ENCODE measurements around the gene DUXA. TPM values are rescaled to one million over a fixed set of nuclear protein-coding genes. Genes with fewer than 3 reads are reported as not detected.
A peak's percentile ranks its signal among the peaks of the same experiment; 100 is the strongest.
"Not testable (repeated sequence)": the region's sequence is repeated elsewhere in the genome, so short reads cannot be mapped to it uniquely, and the experiment has no call there.

DUXA gene
- total RNA-seq = not detected

- peaks cover 8% of the 10 kb centered on the region for H3K4me1 Mint-ChIP-seq (ENCODE audit: low read depth)
- H3K4me3 Mint-ChIP-seq = no peak within 1 kb of the TSS
- H3K36me3 Mint-ChIP-seq (ENCODE audit: low read depth) = peaks cover 3% of the 10 kb centered on the region
- peaks cover 7% of the 10 kb centered on the region for H3K9me3 Mint-ChIP-seq (ENCODE audit: insufficient read depth)
- no peaks in the 10 kb centered on the region for H3K27me3 Mint-ChIP-seq (ENCODE audit: low read depth)
- no peak for ATAC-seq
- no peak within 1 kb of the TSS for H3K27ac Mint-ChIP-seq
- CTCF ChIA-PET = no interaction called here
- no peak for DNase-seq
- POLR2A ChIA-PET = no interaction called here
These were observed at the start of gene DUXA for GRCh38 chr19:57167385-57167784. Gene DUXA, minus strand, starts transcription at chr19:57167485. Its CDS starts 42 bp downstream, at chr19:57167443.

GRCh38 chr19:57212109-57212508 is 44.8 kb upstream of the DUXA start:
- DNase-seq = no peak
- Mint-ChIP-seq H3K27ac (no peak overlapping the region), H3K4me3 (no peak overlapping the region), H3K36me3 (ENCODE audit: low read depth) (peaks cover 77% of the 10 kb centered on the region), H3K4me1 (ENCODE audit: low read depth) (no peaks in the 10 kb centered on the region), H3K27me3 (ENCODE audit: low read depth) (no peaks in the 10 kb centered on the region), H3K9me3 (ENCODE audit: insufficient read depth) (peaks cover 24% of the 10 kb centered on the region)
- no peak for ATAC-seq
- POLR2A ChIA-PET = no interaction called here
- CTCF ChIA-PET = no interaction called here

GRCh38 chr19:57210381-57210780 is 43.1 kb upstream of the DUXA start:
- Mint-ChIP-seq H3K9me3 (ENCODE audit: insufficient read depth) (peaks cover 21% of the 10 kb centered on the region), H3K4me3 (no peak overlapping the region), H3K27ac (no peak overlapping the region), H3K36me3 (ENCODE audit: low read depth) (peaks cover 78% of the 10 kb centered on the region), H3K4me1 (ENCODE audit: low read depth) (no peaks in the 10 kb centered on the region), H3K27me3 (ENCODE audit: low read depth) (no peaks in the 10 kb centered on the region)
- CTCF ChIA-PET = no interaction called here
- ATAC-seq (no peak), DNase-seq (no peak)
- POLR2A ChIA-PET = no interaction called here

- no peak for ATAC-seq
- peaks cover 86% of the 10 kb centered on the region for H3K36me3 Mint-ChIP-seq (ENCODE audit: low read depth)
- no peaks in the 10 kb centered on the region for H3K27me3 Mint-ChIP-seq (ENCODE audit: low read depth)
- H3K27ac Mint-ChIP-seq = no peak overlapping the region
- ChIA-PET CTCF (no interaction called here), POLR2A (no interaction called here)
- no peaks in the 10 kb centered on the region for H3K4me1 Mint-ChIP-seq (ENCODE audit: low read depth)
- no peak overlapping the region for H3K4me3 Mint-ChIP-seq
- peaks cover 17% of the 10 kb centered on the region for H3K9me3 Mint-ChIP-seq (ENCODE audit: insufficient read depth)
- no peak for DNase-seq
These were observed 34.9 kb upstream of the DUXA start for GRCh38 chr19:57202160-57202559.

GRCh38 chr19:57197874-57198273 is 30.6 kb upstream of the DUXA start:
- Mint-ChIP-seq H3K4me1 (ENCODE audit: low read depth) (peaks cover 11% of the 10 kb centered on the region), H3K9me3 (ENCODE audit: insufficient read depth) (peaks cover 13% of the 10 kb centered on the region), H3K36me3 (ENCODE audit: low read depth) (peaks cover 92% of the 10 kb centered on the region)
- H3K27me3 Mint-ChIP-seq (ENCODE audit: low read depth); CTCF ChIA-PET; H3K27ac Mint-ChIP-seq; POLR2A ChIA-PET; DNase-seq; H3K4me3 Mint-ChIP-seq; ATAC-seq: not testable (repeated sequence)

- no peak for ATAC-seq
- peak overlapping the region; percentile 92 for H3K4me3 Mint-ChIP-seq
- peaks cover 32% of the 10 kb centered on the region for H3K4me1 Mint-ChIP-seq (ENCODE audit: low read depth)
- CTCF ChIA-PET = no interaction called here
- H3K36me3 Mint-ChIP-seq (ENCODE audit: low read depth) = peaks cover 77% of the 10 kb centered on the region
- POLR2A ChIA-PET = interaction anchor here (1.0 kb wide), 1 partner anchor 47 kb away, joined by 4 read pairs; the partner anchor contains the start of gene ZNF805
- DNase-seq = no peak
- H3K9me3 Mint-ChIP-seq (ENCODE audit: insufficient read depth) = peaks cover 29% of the 10 kb centered on the region
- H3K27ac Mint-ChIP-seq = peak overlapping the region; percentile 94
- H3K27me3 Mint-ChIP-seq (ENCODE audit: low read depth) = no peaks in the 10 kb centered on the region
These were observed 25.7 kb upstream of the DUXA start for GRCh38 chr19:57192993-57193392.

GRCh38 chr19:57192077-57192420 is 24.8 kb upstream of the DUXA start:
- H3K27ac Mint-ChIP-seq = peak overlapping the region; percentile 94
- H3K9me3 Mint-ChIP-seq (ENCODE audit: insufficient read depth) = peaks cover 29% of the 10 kb centered on the region
- no peaks in the 10 kb centered on the region for H3K27me3 Mint-ChIP-seq (ENCODE audit: low read depth)
- POLR2A ChIA-PET = interaction anchor here (1.0 to 2.0 kb wide), 2 partner anchors 17 to 48 kb away, joined by 3 to 5 read pairs; partner anchors contain the start of gene ZNF805
- peaks cover 32% of the 10 kb centered on the region for H3K4me1 Mint-ChIP-seq (ENCODE audit: low read depth)
- H3K36me3 Mint-ChIP-seq (ENCODE audit: low read depth) = peaks cover 73% of the 10 kb centered on the region
- CTCF ChIA-PET = no interaction called here
- no peak for ATAC-seq
- no peak for DNase-seq
- peak overlapping the region; percentile 92 for H3K4me3 Mint-ChIP-seq

GRCh38 chr19:57191141-57192076 is 24.1 kb upstream of the DUXA start, which contains the start of gene ZNF264:
Gene ZNF264, plus strand, starts transcription at chr19:57191500. Its CDS starts 414 bp downstream, at chr19:57191914.
- ATAC-seq = peak; percentile 97
- Mint-ChIP-seq H3K36me3 (ENCODE audit: low read depth) (peaks cover 66% of the 10 kb centered on the region), H3K27ac (peak within 1 kb of the TSS; percentile 95), H3K9me3 (ENCODE audit: insufficient read depth) (peaks cover 29% of the 10 kb centered on the region), H3K4me3 (peak within 1 kb of the TSS; percentile 92), H3K27me3 (ENCODE audit: low read depth) (no peaks in the 10 kb centered on the region), H3K4me1 (ENCODE audit: low read depth) (peaks cover 32% of the 10 kb centered on the region)
- ChIA-PET CTCF (no interaction called here), POLR2A (interaction anchor here (1.0 to 2.0 kb wide), 2 partner anchors 16 to 49 kb away, joined by 3 to 5 read pairs; partner anchors contain the start of gene ZNF805)
- DNase-seq = peak; percentile 92

GRCh38 chr19:57190301-57190700 is 23.0 kb upstream of the DUXA start:
- ATAC-seq (no peak), DNase-seq (no peak)
- Mint-ChIP-seq H3K27me3 (ENCODE audit: low read depth) (no peaks in the 10 kb centered on the region), H3K27ac (peak overlapping the region; percentile 95), H3K36me3 (ENCODE audit: low read depth) (peaks cover 55% of the 10 kb centered on the region), H3K4me3 (peak overlapping the region; percentile 92), H3K4me1 (ENCODE audit: low read depth) (peaks cover 32% of the 10 kb centered on the region), H3K9me3 (ENCODE audit: insufficient read depth) (peaks cover 29% of the 10 kb centered on the region)
- ChIA-PET CTCF (no interaction called here), POLR2A (interaction anchor here (2.0 kb wide), 1 partner anchor 50 kb away, joined by 5 read pairs; the partner anchor contains the start of gene ZNF805)

GRCh38 chr19:57171551-57172081 is 4.3 kb upstream of the DUXA start:
- Mint-ChIP-seq H3K27ac (peak overlapping the region; percentile 18), H3K36me3 (ENCODE audit: low read depth) (peaks cover 11% of the 10 kb centered on the region), H3K4me3 (peak overlapping the region; percentile 60), H3K4me1 (ENCODE audit: low read depth) (peaks cover 15% of the 10 kb centered on the region), H3K27me3 (ENCODE audit: low read depth) (no peaks in the 10 kb centered on the region), H3K9me3 (ENCODE audit: insufficient read depth) (peaks cover 25% of the 10 kb centered on the region)
- CTCF ChIA-PET = no interaction called here
- DNase-seq (peak; percentile 34), ATAC-seq (peak; percentile 60)
- POLR2A ChIA-PET = no interaction called here

- no peaks in the 10 kb centered on the region for H3K4me1 Mint-ChIP-seq (ENCODE audit: low read depth)
These were observed 1.4 kb downstream of the DUXA start for GRCh38 chr19:57165846-57166245.

GRCh38 chr19:57161985-57162539 is 5.2 kb downstream of the DUXA start:
- Mint-ChIP-seq H3K36me3 (ENCODE audit: low read depth) (no peaks in the 10 kb centered on the region), H3K27me3 (ENCODE audit: low read depth) (no peaks in the 10 kb centered on the region), H3K27ac (no peak overlapping the region), H3K4me1 (ENCODE audit: low read depth) (no peaks in the 10 kb centered on the region), H3K4me3 (no peak overlapping the region), H3K9me3 (ENCODE audit: insufficient read depth) (peaks cover 16% of the 10 kb centered on the region)
- ChIA-PET POLR2A (no interaction called here), CTCF (no interaction called here)
- ATAC-seq = no peak
- DNase-seq = no peak

More at GRCh38 chr19:57165846-57166245, 1.4 kb downstream of the DUXA start:
- no peak overlapping the region for H3K27ac Mint-ChIP-seq
- H3K36me3 Mint-ChIP-seq (ENCODE audit: low read depth) = no peaks in the 10 kb centered on the region
- H3K4me3 Mint-ChIP-seq = no peak overlapping the region
- ATAC-seq = no peak
- DNase-seq = no peak
- CTCF ChIA-PET = no interaction called here
- H3K9me3 Mint-ChIP-seq (ENCODE audit: insufficient read depth) = peaks cover 10% of the 10 kb centered on the region
- no peaks in the 10 kb centered on the region for H3K27me3 Mint-ChIP-seq (ENCODE audit: low read depth)
- POLR2A ChIA-PET = no interaction called here

Measured in activated CD8-positive, alpha-beta T cell treated with anti-CD3 and anti-CD28 coated beads, Interleukin-2, amount 10 ng/mL, durations not matched to agents 7 days and 5 days (primary cell).